ENCODE measurements around the gene KPNA2.
"Not testable (repeated sequence)": the region's sequence is repeated elsewhere in the genome, so short reads cannot be mapped to it uniquely, and the experiment has no call there.

Gene KPNA2

DNA sequence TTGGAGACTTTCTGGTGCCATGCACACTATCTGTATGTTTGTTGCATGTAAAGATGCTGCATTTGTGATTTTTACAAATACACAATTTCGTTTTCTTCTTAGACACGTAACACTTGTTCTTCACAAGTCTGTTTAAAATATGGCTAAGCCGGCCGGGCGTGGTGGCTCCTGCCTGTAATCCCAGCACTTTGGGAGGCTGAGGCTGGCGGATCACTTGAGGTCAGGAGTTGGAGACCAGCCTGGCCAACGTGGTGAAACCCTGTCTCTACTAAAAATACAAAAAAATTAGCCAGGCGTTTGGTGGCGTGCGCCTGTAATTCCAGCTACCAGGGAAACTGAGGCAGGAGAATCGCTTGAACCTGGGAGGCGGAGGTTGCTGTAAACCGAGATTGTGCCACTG is 14.7 kb upstream of the KPNA2 start:
- DNase-seq = not testable (repeated sequence)

DNA sequence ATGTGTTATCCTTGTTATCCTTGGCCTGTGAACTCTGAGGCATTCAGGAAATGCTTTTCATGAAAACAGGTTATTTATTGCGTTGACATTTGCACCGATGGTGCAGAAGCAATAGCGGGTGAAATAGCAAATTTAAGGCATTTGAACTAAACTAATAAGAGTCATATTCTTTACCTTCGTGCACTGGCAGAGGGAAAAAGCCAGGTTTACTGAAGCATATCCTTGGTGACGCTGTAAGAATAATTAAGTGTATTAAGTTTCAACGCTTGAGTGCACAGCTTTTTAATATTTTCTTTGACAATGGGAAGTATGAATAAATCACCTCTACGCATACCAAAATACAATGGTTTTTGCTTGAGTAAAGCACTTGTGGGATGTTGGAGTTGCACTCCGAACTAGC is 13.6 kb upstream of the KPNA2 start:
- no peak for DNase-seq

DNA sequence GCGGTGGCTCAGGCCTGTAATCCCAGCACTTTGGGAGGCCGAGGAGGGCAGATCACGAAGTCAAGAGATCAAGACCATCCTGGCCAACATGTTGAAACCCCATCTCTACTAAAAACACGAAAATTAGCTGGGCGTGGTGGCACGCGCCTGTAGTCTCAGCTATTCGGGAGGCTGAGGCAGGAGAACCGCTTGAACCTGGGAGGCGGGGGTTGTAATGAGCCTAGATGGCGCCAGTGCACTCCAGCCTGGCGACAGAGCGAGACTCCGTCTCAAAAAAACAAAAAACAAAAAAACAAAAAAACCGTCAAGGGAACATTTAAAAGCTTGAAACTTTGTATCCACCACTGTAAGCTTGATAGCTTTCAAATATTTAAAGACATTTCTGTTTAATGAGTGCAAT is 13.0 kb upstream of the KPNA2 start:
- DNase-seq = not testable (repeated sequence)

DNA sequence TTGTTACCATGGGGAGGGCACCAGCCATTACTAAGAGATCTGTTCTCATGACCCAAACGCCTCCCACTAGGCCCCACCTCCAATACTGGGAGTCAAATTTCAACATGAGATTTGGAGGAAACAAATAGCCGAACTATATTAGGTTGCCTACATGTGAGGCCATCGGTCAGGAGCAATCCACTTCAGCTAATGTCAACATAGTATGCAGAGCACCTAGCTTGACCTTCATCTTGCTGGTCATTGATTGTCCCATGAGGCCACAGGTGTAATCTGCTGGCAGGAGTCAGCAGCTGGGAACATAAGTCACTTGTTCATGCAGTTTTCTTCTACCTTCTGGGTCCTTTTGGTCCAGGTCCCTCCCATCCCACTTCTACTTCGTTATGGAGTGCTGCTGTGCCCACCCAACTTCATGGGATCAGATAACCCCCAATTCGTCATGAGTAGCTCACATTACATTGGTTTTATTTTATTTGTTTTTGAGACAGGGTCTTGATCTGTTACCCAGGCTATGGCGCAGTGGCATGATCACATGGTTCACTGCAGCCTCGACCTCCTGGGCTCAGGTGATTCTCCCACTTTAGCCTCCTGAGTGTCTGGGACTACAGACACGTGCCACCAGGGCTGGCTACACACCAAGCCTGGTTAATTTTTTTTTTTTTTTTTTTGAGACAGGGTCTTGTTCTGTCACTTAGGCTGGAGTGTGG is 5.9 kb upstream of the KPNA2 start:
- no peak for DNase-seq

DNA sequence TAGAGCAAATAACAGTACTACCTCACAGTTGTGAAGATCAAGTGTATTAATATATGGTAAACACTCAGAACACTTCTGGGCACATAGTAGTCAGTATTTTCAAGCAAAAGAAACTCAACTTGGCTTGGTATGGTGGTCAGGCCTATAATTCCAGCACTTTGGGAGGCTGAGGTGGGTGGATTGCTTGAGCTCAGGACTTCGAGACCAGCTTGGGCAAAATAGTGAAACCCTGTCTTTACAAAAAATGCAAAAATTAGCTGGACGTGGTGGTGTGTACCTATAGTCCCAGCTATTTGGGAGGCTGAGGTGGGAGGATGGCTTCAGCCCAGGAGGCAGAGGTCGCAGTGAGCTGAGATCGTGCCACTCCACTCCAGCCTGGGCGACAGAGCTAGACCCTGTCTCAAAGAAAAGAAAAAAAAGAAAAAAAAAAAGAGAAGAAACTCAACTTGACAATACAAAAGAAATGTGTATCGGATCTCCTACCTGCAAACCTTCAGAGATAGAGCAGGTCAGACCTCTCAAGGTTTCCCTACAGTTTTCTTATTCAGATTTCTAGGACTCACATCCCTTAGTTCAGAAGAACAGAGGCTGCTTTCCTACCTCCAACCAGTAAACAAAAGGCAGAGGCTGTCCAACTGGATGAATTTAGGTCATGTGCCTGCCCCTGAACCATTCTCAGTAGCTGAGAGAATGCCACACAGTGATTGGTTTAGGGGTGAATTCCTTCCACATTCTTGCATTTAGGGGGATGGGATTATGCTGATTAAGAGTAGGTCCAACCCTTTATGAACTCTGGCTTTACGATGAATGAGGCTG is 1.7 kb upstream of the KPNA2 start:
- DNase-seq = peak; percentile 48

DNA sequence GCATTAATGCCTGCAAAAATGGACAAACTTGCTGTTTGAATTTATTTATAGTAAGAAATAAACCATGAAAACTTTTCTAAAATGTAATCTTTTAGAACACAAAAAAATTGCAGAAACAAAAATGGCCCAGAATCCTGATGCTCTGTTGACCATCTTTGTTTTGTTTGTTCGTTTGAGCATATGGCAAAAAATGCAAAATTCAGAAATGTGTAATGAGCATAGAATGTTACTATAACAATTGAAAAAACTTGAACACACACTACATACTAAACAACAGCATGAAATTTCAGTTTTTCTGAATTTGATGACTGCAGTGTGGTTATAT is 1.1 kb upstream of the KPNA2 start:
- DNase-seq = no peak

DNA sequence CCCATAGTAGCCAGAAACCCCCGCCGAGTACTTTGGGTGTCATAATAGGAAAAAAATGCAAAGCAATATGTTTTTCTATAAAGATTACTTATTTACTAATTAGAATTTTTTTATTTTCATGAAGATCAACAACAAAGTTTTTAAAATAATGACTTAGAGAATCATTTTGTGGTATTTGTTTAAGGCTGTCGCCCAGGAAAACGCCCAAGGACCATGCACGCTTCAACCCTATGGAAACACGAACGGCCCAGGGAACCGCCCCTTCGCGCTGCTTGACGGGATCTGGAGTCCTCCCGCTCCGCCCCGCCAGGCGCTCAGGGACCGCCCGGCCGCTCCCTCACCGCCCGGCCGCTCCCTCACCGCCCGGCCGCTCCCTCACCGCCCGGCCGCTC is 408 bp upstream of the KPNA2 start:
- peak; percentile 97 for DNase-seq

DNA sequence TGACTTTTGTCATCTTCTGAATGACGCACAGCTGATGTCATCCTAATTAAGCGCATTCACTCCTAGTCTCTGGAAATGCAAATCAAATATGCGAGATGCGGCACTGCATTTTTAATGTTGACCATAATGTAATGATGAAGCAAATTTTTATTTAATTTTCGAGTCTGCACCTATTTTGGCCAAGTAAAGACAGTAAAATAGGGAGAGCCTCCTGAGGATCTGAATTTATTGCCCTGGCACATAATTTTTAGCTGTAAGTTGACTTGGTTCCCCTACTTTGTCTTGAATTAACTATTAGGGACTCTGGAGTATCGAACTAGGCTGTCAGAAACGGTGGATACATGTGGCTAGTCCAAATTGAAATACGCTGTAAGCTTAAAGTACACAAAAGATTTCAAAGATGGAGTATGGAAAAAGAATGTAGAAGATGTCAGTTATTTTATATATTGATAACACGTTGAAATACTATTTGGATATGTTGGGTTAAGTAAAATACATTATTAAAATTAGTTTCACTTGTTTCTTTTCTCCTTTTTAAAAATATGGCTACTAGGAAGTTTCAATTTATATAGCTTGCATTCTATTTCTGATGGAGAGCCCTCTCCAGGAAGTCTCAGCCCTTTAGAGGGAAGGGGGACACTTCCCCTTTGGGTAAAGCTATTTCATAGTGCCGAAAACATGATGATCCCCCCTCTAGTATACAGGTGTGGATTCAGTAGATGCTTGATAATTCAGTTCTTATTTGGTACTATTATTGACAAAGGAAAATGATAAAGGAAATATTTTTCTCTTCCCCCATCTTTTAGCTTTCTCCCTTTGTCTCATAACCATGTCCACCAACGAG is 991 bp downstream of the KPNA2 start:
- DNase-seq = no peak

DNA sequence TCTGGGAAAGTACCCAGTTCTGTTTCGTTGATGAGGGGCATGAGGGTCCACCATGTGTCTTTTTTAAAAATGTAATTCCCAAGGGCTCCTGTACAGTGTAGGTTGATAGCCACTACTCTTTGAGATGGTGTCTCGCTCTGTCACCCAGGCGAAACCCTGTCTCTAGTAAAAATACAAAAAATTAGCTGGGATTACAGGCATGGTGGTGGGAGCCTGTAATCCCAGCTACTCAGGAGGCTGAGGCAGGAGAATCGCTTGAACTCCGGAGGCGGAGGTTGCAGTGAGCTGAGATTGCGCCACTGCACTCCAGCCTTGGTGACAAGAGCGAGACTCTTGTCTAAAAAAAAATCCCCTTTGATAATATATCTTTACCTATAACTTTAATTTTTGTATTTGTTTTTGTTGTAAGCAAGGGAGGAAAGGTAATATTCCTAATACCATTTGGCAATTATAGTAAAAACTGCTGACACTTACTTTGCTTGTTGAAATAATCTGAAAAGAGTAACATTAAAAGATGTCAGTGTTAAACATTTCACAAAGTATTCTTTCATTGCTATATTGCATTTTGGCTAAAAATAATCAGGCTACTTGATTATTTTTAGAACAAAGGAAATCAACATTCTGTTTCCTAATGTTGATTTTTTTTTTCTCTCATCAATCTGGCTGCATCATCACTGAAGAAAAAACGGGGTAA is 11.8 kb downstream of the KPNA2 start:
- DNase-seq = no peak

DNA sequence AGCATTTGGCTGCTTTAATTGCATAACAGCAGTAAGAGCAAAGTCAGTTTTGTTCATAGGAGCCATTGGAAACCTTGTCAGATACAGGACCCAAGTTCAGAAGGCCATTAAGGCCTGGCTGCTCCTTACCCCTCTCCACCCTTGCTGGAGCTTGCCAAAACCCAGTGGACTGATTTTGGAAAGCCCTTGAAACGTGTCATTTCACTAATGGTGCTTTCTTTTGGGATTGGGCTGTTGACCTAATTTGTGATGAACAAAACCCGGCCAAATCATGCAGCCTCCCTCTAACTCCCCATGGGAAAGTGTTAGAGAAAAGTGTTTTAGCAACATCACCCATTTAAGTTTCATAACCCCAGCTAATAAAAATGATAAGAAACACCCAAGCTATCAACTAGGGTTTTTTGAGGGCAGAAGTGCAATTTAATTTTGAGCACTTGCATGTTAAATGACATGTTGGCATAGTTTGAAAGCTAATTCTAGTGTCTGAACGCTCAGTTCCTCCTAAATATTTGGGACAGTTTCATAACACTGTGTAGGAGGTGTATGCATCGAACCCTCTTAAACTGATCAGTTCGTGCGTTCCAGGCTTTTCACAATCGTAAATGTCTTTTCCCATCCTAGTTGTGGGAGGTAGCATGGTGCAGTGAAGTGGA is 12.5 kb downstream of the KPNA2 start:
- not testable (repeated sequence) for DNase-seq

DNA sequence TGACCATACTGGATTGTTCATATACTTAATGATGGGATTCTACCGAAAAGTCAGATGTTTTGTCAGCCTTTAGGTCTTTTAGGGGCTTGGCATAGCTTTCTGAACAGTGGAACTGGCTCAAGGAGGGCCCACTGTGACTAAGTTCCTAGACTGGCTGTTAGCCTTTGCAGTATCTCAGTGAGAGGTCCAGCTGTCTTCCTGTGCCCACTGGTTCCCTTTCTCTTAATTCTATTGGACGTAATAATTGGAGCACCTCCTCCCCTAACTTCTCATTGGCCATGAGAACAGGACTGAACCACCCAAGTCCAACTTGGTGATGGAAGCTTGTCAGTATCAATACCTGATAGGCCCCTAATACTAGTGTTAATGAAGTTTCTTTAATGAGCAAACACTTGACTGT is 13.5 kb downstream of the KPNA2 start:
- peak; percentile 27 for DNase-seq

DNA sequence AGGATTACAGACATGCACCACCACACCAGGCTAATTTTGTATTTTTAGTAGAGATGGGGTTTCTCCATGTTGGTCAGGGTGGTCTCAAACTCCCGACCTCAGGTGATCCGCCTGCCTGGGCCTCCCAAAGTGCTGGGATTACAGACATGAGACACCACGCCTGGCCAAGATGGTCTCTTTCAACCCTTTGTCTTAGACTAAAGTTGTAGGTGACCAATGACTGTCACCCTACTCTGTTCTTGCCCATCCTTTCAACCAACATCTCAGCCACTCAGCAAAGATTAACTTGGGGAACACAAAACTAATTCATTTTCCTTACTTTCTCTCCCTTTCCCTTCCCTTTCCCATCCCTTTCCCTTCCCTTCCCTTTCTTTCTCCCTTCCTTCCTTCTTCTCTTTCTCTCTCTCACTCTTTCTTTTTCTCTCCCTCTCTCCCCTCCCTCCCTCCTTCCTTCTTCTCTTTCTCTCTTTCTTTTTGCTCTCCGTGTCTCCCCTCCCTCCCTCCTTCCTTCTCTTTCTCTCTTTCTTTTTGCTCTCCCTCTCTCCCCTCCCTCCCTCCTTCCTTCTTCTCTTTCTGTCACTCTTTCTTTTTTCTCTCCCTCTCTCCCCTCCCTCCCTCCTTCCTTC is 14.4 kb downstream of the KPNA2 start:
- not testable (repeated sequence) for DNase-seq

DNA sequence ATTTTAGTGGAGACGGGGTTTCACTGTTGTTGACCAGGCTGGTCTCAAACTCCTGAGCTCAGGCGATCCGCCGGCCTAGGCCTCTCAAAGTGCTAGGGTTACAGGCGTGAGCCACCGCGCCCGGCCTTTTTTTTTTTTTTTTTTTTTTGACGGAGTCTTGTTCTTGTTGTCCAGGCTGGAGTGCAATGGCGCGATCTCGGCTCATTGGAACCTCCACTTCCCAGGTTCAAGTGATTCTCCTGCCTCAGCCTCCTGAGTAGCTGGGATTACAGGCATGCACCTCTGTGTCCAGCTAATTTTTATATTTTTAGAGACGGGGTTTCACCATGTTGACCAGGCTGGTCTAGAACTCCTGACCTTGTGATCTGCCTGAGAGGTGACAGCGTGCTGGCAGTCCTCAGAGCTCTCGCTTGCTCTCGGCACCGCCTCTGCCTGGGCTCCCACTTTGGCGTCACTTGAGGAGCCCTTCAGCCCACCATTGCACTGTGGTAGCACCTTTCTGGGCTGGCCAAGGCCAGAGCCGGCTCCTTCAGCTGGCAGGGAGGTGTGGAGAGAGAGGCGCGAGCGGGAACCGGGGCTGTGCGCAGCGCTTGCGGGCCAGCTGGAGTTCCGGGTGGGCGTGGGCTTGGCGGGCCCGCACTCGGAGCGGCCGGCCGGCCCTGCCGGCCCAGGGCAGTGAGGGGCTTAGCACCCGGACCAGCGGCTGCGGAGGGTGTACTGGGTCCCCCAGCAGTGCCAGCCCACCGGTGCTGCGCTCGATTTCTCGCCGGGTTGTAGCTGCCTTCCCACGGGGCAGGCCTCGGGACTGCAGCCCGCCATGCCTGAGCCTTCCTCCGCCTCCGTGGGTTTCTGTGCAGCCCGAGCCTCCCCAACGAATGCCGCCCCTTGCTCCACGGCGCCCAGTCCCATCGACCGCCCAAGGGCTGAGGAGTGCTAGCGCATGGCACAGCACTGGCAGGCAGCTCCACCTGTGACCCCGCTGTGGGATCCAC is 16.1 kb downstream of the KPNA2 start:
- not testable (repeated sequence) for DNase-seq

DNA sequence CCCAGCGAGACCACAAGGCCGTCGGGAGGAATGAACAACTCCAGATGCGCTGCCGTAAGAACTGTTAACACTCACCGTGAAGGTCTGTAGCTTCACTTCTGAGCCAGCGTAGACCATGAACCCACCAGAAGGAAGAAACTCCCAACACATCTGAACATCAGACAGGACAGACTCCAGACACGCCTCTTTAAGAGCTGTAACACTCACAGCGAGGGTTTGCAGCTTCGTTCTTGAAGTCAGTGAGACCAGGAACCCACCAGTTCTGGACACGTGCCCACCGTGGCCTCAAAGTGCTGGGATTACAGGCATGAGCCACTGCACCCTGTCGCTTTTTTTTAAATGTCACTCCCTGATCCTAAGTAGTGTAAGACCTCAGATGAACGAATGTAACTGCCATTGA is 17.3 kb downstream of the KPNA2 start:
- no peak for DNase-seq

DNA sequence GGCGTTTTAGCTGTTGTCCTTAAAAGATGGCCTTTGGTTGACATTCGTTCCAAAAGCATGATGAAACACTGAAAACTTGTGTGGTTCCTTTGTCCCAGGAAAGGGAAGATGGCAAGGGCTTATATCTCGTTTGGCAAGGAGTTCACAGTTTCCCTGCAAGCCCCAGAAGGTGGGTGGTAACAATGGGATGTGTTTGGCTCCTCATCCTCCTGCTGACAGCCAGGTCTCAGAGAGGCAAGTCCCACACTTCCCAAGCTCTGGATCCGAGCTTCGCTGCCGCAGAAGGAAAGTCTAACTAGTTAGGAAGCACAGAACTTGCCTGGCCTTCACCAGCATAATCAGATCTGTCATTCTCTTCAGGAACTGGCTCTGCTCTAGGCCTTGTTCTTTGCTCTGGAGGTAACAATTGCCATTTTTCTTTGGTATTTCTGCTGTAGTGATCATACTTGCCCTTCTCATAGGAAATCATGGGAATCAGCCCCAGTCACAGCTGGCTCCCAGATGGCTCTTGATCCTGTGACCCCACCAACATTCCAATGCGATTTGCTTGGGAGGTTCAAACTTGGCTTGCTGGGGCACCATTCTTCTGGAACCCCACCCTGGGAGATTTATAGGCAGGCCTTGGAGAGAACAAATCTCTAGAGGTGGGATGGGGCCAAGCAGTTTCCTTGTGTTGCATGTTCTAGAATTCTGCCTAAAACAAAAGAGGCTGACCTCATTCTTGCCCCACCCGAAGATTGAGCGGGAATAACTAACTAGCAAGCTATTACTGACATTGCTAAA is 17.9 kb downstream of the KPNA2 start:
- no peak for DNase-seq

DNA sequence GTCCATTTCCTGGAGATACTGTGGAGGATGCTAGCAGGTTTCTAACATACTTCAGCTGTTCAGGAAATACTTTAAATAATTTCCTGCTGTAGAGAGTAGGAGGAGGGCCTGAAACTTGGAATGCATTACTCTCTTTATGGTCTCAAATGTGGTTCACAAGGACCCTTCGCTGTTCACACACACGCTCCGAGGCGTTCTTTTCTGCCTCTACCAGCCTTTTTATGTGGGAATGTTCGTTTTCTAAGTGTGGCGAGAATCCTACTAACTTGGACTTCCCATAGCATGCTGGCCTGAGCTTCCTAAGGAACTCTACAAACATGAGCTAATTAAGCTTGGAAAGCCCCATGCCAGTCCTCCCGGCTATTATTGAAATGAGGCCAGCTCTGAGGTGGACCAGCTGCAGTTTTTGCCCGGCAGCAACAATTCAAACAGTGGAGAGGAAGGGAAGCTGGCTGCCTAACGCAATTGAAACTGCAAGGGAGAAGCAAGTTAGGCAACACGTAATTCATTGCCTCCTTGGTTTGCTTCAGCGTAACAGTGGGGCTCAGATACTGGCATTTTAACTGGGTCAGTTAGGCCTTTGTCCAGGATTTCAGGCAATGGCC is 18.9 kb downstream of the KPNA2 start:
- no peak for DNase-seq

DNA sequence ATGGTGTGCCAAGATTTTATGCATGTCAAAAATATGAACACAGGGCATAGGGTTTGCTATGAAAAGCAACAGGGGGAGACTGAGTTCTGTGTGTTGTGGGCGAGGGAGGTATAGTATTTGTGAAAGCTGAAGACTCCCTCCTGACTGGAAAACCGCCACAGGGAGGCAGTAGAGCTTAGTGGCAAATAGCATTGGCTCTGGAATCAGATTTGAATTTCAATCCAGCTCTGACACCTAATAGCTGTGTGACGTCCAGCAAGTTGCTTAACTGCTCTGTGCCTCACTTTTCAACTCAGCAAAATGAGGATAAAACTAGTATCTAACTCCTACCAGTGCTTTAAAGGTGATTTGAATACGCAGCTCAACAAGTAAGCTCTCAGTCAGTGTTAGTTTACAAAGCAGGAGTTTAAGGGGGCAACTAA is 22.0 kb downstream of the KPNA2 start:
- DNase-seq = no peak

DNA sequence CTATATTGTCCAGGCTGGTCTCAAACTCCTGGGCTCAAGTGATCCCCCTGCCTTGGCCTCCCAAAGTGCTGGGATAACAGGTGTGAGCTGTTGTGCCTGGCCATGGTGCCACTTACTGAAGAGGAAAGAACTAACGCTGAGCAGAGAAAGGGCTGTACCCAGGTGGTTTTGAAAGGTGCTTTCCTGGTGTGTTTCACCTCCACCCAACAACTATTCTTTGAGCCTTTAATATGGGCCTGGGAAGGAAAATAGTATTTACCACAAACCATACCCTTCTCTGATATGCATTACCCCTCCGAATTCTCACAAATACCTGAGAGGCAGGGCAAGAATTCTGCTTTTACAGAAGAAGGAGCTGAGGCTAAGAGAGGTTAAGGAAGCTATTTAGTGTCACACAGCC is 24.8 kb downstream of the KPNA2 start:
- no peak for DNase-seq

DNA sequence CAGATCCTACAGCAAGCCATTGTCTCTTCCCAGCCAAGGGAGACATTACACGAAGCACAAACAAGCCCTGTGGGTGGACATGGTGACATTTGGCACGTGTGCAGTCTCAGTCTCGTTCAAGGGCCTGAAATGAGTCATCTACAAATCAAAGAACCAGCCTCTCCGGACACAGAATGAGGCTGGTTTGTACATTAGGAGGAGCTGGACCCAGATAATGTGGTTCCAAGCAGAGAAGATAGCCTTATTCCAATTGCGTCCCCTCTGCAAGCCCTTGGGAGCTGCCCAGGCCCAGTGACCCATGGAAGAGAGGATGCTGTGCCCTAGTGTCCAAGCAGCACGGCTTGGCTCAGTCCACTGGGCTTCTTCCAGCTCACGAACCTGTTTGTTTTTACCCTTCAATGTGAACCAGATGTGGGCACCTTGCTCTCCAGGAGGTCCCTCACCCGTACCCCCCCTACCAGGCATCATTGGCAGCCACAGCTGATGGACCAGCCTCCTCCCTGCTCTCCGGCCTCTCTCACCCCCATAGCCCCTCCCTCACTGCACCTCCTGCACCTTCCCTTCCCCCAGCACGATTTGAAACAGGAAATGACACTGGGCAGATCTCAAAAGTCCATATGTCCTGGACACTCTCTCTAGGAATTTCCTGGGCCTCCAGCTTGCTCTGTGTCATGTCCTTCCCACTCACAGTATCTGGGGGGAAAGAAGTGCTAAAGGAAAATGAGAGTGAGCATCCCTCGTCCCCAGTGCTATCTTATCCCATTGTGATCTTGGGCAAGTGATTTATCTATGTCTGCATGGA is 26.2 kb downstream of the KPNA2 start:
- DNase-seq = no peak

All from DMS 273 treated with DMSO at 0.1 percent for 48 hours (cell line).